GM10266 (cell line): ENCODE data around the gene UBE2R2.
"Not testable (repeated sequence)": the region's sequence is repeated elsewhere in the genome, so short reads cannot be mapped to it uniquely, and the experiment has no call there.

Experiments used
- DNase-seq: peaks from one replicate; pipeline ENCODE4 v3.0.0; 2012; ENCODE audit errors: extremely low spot score
- TF ChIP-seq, protein P1 (sequence below): IDR thresholded peaks from 2 replicates; pipeline ENCODE4 v1.5.1; 2012; ENCODE audit warnings: mild to moderate bottlenecking, low read depth; ENCODE audit not compliant: control insufficient read depth, insufficient read depth; ENCODE audit errors: missing control alignments

Gene UBE2R2

DNA sequence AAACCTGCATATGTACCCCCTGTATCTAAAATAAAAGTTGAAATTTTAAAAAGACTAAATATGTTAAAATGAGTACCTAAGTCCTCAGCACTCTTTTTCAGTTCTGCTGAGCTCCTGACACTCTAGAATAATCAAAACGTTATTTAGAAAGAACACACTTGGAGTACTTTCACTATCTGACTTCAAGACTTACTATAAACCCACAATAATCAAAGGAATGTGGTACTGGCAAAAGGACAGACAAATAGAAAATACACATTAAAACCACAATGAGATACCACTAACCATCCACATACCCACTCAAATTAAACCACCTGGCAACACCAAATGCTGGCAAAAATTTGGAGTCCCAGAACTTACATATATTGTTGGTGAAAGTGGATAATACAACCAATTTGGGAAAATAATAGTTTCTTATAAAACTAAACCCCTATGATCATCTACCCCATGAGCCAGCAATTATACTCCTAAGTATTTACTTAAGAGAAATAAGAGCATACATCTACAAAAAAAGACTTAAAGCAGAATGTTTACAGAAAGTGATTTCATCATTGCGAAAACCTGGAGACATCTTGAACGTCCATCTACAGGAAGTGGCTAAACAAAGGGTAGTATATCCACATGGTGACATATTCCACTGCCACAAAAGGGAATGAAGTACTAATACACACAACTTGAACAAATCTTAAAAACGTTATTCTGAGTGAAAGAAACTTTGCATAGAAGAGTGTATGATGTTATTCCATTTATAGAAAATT is 34.4 kb upstream of the UBE2R2 start:
- TF ChIP-seq, protein P1, sequence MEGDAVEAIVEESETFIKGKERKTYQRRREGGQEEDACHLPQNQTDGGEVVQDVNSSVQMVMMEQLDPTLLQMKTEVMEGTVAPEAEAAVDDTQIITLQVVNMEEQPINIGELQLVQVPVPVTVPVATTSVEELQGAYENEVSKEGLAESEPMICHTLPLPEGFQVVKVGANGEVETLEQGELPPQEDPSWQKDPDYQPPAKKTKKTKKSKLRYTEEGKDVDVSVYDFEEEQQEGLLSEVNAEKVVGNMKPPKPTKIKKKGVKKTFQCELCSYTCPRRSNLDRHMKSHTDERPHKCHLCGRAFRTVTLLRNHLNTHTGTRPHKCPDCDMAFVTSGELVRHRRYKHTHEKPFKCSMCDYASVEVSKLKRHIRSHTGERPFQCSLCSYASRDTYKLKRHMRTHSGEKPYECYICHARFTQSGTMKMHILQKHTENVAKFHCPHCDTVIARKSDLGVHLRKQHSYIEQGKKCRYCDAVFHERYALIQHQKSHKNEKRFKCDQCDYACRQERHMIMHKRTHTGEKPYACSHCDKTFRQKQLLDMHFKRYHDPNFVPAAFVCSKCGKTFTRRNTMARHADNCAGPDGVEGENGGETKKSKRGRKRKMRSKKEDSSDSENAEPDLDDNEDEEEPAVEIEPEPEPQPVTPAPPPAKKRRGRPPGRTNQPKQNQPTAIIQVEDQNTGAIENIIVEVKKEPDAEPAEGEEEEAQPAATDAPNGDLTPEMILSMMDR: no peak
- no peak for DNase-seq

DNA sequence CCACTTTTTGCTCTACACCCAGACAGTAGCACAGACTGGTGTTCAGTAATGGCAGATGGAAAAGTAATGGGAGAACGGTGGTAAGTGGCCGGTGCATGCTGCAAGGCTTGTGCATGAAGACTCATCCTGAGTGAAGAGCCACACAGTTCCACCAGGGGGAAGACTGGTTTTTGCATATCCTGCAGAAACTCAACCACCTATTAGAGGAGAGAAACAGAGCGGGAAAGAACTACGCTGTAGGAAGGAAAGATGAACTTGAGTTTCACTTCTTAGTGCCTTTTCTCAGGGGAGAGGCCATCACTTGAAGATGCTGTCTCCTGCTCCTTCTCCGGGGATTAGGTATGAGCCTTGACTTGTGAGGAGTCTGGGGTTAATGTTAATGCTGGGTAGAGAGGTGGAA is 31.0 kb upstream of the UBE2R2 start:
- DNase-seq: no peak
- TF ChIP-seq, protein P1: no peak

DNA sequence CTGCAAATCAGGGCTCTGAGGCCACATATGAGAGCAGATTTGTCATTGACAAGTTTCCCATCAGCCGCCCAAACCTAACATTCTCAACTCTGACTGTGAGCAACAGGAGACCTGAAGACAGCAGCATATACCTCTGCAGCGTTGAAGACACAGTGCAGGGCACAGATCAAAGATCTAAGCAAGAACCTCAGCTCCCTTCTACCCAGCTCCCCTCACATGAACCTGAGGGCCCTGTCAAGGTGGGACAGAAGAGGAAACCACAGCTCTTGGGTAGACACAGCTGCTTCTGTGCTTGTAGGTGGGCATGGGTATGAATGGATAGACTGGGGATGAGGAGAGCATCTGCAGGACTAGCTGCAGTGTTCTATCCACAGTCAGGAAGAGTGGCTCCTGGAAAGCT is 30.3 kb upstream of the UBE2R2 start:
- no peak for DNase-seq
- TF ChIP-seq, protein P1: no peak

DNA sequence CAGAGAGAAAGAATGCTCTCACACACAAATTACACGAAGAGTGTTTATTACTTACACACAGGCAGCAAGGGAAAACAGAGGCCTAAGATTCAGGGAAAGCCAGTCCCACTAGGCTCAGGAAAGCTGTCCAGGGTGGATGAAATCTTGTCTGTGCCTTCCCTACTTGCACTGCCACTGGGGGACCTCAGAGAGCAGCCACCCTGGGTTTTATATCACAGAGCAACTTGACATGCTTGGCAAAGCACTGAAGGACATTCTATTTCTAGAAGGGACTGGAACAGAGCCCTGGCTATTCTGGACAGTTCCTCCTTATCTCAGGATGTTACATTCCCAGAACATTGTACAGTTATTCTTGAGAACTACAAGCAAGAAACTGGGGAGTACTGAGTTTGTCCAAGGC is 29.1 kb upstream of the UBE2R2 start:
- DNase-seq: no peak
- TF ChIP-seq, protein P1: no peak

DNA sequence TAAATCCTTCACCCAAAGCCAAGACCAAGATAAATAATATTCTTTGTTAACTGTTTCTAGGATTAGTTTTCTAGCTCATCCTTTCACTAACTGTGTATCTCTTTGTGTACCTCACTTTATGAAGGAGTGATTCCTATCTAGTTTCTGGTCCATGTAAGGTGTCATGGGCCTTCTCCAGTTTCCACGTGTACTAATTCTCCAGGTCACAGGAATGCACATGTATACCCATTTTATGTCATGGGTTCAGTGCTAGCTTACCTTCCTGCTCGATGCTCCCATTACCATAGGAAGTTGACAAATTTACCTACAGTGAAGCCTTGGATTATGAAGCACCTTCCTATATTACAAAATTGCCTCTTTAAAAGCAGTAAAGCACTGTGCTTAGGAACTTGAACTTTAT is 27.5 kb upstream of the UBE2R2 start:
- not testable (repeated sequence) for DNase-seq

DNA sequence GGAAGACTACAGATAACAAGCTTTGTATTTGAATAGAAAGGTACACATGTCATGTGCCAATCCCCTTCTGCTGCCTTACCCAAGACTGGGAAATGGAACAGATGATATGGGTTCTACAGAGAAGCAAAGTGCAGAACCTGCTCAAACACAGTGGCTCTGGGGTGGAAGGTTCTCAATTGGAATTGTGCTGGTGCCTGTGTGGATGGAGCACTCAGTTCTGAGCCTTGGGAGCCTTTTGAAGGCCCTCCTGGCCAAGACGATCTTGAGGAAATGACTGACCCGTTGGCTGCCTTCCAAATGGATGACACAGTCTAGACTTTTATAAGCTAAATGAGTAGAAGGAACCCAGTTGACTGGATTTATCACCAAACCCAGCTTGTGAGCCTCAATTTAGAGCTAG is 25.8 kb upstream of the UBE2R2 start:
- TF ChIP-seq, protein P1: no peak
- DNase-seq: no peak

DNA sequence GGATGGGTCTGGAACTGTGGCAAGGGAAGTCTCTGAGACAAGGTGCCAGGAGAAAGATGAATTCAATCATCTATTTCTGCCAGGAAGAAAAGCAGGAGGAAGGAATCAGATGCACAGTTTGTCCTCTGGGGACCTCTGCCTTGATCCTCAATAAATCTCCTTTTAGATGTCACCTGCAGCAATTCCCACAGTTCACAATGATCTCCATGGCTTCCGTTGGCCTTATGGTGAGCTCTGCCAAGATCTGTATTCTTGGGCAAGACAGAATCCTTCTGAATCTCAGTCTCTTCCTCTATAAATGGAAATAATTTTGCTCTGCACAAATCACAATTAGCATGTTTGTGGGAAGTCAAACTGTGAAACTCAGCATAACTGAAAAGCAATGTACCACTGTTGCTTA is 23.5 kb upstream of the UBE2R2 start:
- not testable (repeated sequence) for DNase-seq

DNA sequence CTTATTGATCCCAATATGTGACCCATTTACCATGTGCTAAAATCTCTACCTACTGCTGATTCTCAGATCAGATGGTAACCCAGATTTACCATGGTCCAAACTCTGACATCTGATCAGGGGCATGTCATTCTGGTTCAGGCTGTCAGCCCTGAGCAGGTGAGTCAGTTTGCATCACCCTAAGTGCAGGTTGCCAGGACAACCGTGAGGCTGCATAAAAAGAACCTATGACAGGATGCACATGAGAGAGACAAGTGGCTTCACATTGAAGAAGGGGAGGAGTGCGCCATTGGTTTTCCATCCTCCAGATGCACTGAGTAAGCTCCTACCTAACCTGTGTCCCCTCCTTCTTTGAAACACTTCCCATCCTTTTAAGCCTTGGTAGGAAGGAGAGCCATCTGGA is 22.4 kb upstream of the UBE2R2 start:
- TF ChIP-seq, protein P1: no peak
- DNase-seq: no peak
